Right atrium auricular region (tissue), 2 donors: ENCODE results near the gene RBP5. TPM values are rescaled to one million over a fixed set of nuclear protein-coding genes. Genes with fewer than 3 reads are reported as not detected.

ENCODE experiments used
- DNase-seq: peaks from one replicate; pipeline ENCODE4 v3.0.0-alpha.2; 2019; ENCODE audit warnings: low spot score
- H3K27ac ChIP-seq, 2 donors: fragments of 200-600 bp; sonication (generic); 1 replicate in 1 of 2; 2 replicates in 1 of 2; pipeline ENCODE4 v1.5.1; 2016 to 2019
- H3K27me3 ChIP-seq, 2 donors: fragments of 200-600 bp; sonication (generic); one replicate each; pipeline versions ENCODE4 v1.5.1 to v1.6.0; 2017 to 2019
- H3K36me3 ChIP-seq: fragments of 200-600 bp; sonication (generic); one replicate; pipeline ENCODE4 v1.5.1; 2016
- H3K4me1 ChIP-seq, 2 donors: fragments of 200-600 bp; sonication (generic); one replicate each; pipeline versions ENCODE4 v1.5.1 to v1.6.0; 2017 to 2019
- H3K4me3 ChIP-seq, 2 donors: fragments of 200-600 bp; sonication (generic); 1 replicate in 1 of 2; 2 replicates in 1 of 2; pipeline ENCODE4 v1.5.1; 2017 to 2019; ENCODE audit warnings: mild to moderate bottlenecking in 1 of 2, moderate library complexity in 1 of 2
- H3K9me3 ChIP-seq, 2 donors: fragments of 200-600 bp; sonication (generic); one replicate each; pipeline ENCODE4 v1.5.1; 2019
- total RNA-seq, 2 donors: library from RNA; depleted of rRNA; stranded (reverse); fragments of >200 nt; gene quantifications; one replicate each; pipeline ENCODE4 v1.1.0, GENCODE V29; 2016
- TF ChIP-seq, protein P1 (sequence below), 2 donors: fragments of 200-600 bp; sonication (generic); IDR thresholded peaks; one replicate each; pipeline ENCODE4 v1.5.1; 2019; ENCODE audit warnings: antibody characterized with exemption in 2 of 2

RBP5 gene
- total RNA-seq, 2 donors from 2014 or later: not detected

DNA sequence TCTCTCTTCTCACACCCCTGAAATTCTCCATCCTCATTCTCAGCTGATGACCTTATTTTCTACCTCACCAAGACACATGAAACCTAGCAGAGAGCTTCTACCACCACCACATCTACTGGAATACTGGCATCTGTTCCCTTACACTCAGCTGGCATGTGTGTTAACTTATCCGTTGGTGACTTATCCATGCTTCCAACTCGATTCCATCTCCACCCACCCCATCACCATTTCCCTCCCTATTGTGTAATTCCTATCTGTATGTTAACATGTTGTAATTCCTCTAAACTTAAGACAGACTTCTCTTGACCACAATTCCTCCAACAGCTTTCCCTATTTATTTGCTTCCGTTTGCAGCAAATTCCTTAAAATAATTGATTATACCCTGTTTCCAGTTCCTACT, 52.8 kb downstream of the RBP5 start:
- TF ChIP-seq, protein P1, sequence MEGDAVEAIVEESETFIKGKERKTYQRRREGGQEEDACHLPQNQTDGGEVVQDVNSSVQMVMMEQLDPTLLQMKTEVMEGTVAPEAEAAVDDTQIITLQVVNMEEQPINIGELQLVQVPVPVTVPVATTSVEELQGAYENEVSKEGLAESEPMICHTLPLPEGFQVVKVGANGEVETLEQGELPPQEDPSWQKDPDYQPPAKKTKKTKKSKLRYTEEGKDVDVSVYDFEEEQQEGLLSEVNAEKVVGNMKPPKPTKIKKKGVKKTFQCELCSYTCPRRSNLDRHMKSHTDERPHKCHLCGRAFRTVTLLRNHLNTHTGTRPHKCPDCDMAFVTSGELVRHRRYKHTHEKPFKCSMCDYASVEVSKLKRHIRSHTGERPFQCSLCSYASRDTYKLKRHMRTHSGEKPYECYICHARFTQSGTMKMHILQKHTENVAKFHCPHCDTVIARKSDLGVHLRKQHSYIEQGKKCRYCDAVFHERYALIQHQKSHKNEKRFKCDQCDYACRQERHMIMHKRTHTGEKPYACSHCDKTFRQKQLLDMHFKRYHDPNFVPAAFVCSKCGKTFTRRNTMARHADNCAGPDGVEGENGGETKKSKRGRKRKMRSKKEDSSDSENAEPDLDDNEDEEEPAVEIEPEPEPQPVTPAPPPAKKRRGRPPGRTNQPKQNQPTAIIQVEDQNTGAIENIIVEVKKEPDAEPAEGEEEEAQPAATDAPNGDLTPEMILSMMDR (IDR thresholded peaks at IDR 0.05): no peak
- Histone ChIP-seq H3K27ac (no peak overlapping the region), H3K4me1 (peaks cover 0 to 6% of the 10 kb centered on the region in 2 donors), H3K36me3 (no peaks in the 10 kb centered on the region), H3K27me3 (no peaks in the 10 kb centered on the region), H3K9me3 (no peaks in the 10 kb centered on the region), H3K4me3 (no peak overlapping the region)
- DNase-seq: no peak

DNA sequence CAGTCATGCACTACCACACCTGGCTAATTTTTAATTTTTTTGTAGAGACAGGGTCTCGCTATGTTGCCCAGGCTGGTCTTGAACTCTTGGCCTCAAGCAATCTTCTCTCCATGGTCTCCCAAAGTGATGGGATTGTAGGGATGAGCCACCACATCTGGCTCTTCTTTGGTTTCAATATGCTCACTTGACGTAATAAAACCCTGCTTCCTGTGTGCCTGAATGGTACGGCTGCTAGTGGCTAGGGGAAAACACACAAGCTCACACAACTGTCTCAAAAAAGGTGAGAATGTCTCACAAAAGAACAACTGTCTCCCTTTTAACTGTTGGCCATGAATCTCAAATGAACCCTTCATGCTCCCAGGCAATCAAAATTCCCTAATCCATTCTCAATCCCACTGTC, 53.2 kb downstream of the RBP5 start:
- no peak overlapping the region for H3K4me3 ChIP-seq
- H3K4me1 ChIP-seq: peaks cover 0 to 6% of the 10 kb centered on the region in 2 donors
- TF ChIP-seq, protein P1 (IDR thresholded peaks at IDR 0.05): no peak
- H3K36me3 ChIP-seq: no peaks in the 10 kb centered on the region
- no peaks in the 10 kb centered on the region for H3K27me3 ChIP-seq
- H3K27ac ChIP-seq: no peak overlapping the region
- H3K9me3 ChIP-seq: no peaks in the 10 kb centered on the region
- DNase-seq: no peak

DNA sequence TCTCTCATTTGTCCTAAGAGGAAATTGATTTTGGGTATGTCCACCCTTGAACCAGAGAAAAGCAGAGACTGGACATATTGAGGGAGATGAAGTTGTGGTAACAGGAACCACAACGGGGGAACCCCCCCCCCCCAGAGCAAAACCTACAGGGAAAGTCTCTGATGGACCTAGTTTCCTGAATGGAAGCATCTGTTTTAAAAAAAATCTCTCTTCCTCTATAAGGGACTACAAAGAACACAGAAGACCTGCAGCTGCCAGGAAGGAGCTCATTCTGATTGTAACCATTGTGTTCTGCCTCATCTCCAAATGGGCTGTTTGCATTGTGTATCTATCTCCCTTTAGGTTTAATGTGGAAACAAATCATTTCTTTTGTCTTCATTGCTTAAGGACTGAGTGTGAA, 54.7 kb downstream of the RBP5 start:
- Histone ChIP-seq H3K27ac (no peak overlapping the region), H3K27me3 (no peaks in the 10 kb centered on the region), H3K9me3 (no peaks in the 10 kb centered on the region), H3K4me3 (no peak overlapping the region), H3K4me1 (peaks cover 0 to 7% of the 10 kb centered on the region in 2 donors), H3K36me3 (no peaks in the 10 kb centered on the region)
- TF ChIP-seq, protein P1 (IDR thresholded peaks at IDR 0.05): no peak
- DNase-seq: no peak

Other genes starting within 250 kb of the RBP5 start
- gene LRRC23, start 224.1 kb downstream of the RBP5 start, total RNA-seq: 10 to 100 TPM in 1 of 2 donors, 1 to 10 TPM in 1; 8.4 to 15.6 TPM
- 10 to 100 TPM in 1 of 2 donors, 1 to 10 TPM in 1; 9.7 to 36.9 TPM for gene ENO2, start 214.3 kb downstream of the RBP5 start, total RNA-seq
- gene ATN1, start 200.9 kb downstream of the RBP5 start, total RNA-seq: 10 to 100 TPM; 37.1 to 68.9 TPM
- gene RNU7-1, start 185.1 kb downstream of the RBP5 start, total RNA-seq: not detected
- 100 to 1,000 TPM; 398 to 533 TPM for gene C12orf57, start 184.9 kb downstream of the RBP5 start, total RNA-seq
- gene PTPN6, start 177.5 kb downstream of the RBP5 start, total RNA-seq: 1 to 10 TPM; 3.7 to 7.5 TPM
- gene PHB2, start 158.2 kb downstream of the RBP5 start, total RNA-seq: 100 to 1,000 TPM; 160 to 183 TPM
- gene EMG1, start 158.0 kb downstream of the RBP5 start, total RNA-seq: 10 to 100 TPM; 16.5 to 28.4 TPM
- 10 to 100 TPM; 20.0 to 33.3 TPM for gene LPCAT3, start 110.4 kb downstream of the RBP5 start, total RNA-seq
- 100 to 1,000 TPM; 114 to 232 TPM for gene C1S, start 68.2 kb downstream of the RBP5 start, total RNA-seq
- gene C1R, start 36.4 kb downstream of the RBP5 start, total RNA-seq: 100 to 1,000 TPM; 191 to 467 TPM
- gene C1RL, start 19.7 kb downstream of the RBP5 start, total RNA-seq: 10 to 100 TPM; 18.7 to 34.7 TPM
- gene CLSTN3, start 1.5 kb upstream of the RBP5 start, total RNA-seq: 1 to 10 TPM; 6.1 to 8.3 TPM
- gene PEX5, start 60.8 kb upstream of the RBP5 start, total RNA-seq: 10 to 100 TPM; 11.6 to 25.0 TPM
- gene ACSM4, start 175.2 kb upstream of the RBP5 start, total RNA-seq: not detected